ENCODE data around the gene ZSCAN30.

GRCh38 chr18:35240664-35241447 lies 49.2 kb downstream of the ZSCAN30 start, which contains the start of gene ZNF397:
- no peak for TF ChIP-seq CTCF (IDR thresholded peaks at IDR 0.05; ENCODE audit: low read depth, low read length)
- TF ChIP-seq POLR2A (IDR thresholded peaks at IDR 0.05; ENCODE audit: extremely low read depth, insufficient read length) = peak; percentile 76
- TF ChIP-seq, protein P1, sequence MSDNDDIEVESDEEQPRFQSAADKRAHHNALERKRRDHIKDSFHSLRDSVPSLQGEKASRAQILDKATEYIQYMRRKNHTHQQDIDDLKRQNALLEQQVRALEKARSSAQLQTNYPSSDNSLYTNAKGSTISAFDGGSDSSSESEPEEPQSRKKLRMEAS (IDR thresholded peaks at IDR 0.05; ENCODE audit: low read depth, low read length) = no peak
